Calu3 (cell line): ENCODE measurements around the gene SLC2A1. TPM values are rescaled to one million over a fixed set of nuclear protein-coding genes. Genes with fewer than 3 reads are reported as not detected.

Experiments used
- BruUV-seq: library from RNA; stranded (reverse); fragments of 400-500 nt; replicated peaks from 2 replicates; lab custom pipeline; 2021; lab: Mats Ljungman, UMichigan
- CTCF ChIA-PET: fragments of 300-600 bp; sonication (Branson Sonifier 250); formaldehyde crosslinking; loops from one replicate; lab custom pipeline; 2022; ENCODE audit warnings: antibody characterized with exemption; lab: Charles Lee
- DNase-seq: peaks from one replicate; pipeline ENCODE4 v3.0.0; 2022
- H3K27ac Mint-ChIP-seq: one replicate; pipeline ENCODE4 v1.8.0; 2022; ENCODE audit warnings: mixed read lengths; ENCODE audit not compliant: unreplicated experiment
- H3K27me3 Mint-ChIP-seq: one replicate; pipeline ENCODE4 v1.8.0; 2022; ENCODE audit warnings: mixed read lengths; ENCODE audit not compliant: unreplicated experiment
- H3K36me3 Mint-ChIP-seq: one replicate; pipeline ENCODE4 v1.8.0; 2022; ENCODE audit warnings: mild to moderate bottlenecking, moderate library complexity, mixed read lengths; ENCODE audit not compliant: insufficient read depth, unreplicated experiment
- H3K4me1 Mint-ChIP-seq: one replicate; pipeline ENCODE4 v1.8.0; 2022; ENCODE audit warnings: mild to moderate bottlenecking, low read depth, mixed read lengths; ENCODE audit not compliant: unreplicated experiment
- H3K4me3 Mint-ChIP-seq: one replicate; pipeline ENCODE4 v1.8.0; 2022; ENCODE audit warnings: mild to moderate bottlenecking, low read depth, moderate library complexity, mixed read lengths; ENCODE audit not compliant: unreplicated experiment
- H3K9me3 Mint-ChIP-seq: one replicate; pipeline ENCODE4 v1.8.0; 2022; ENCODE audit warnings: low read depth, mixed read lengths; ENCODE audit not compliant: unreplicated experiment
- intact Hi-C: fragments of 100-400 bp; cut with micrococcal nuclease; formaldehyde crosslinking; loops from one replicate; pipeline ENCODE4 v1.10.0; 2022; ENCODE audit not compliant: unreplicated experiment
- total RNA-seq: library from RNA; stranded (reverse); gene quantifications from 2 replicates; pipeline ENCODE4 v1.2.3, GENCODE V29; 2022
- TF ChIP-seq, protein P1 (sequence below): fragments of 200-600 bp; IDR thresholded peaks from one replicate; pipeline ENCODE4 v1.8.0; 2022; ENCODE audit warnings: antibody characterized with exemption; ENCODE audit not compliant: unreplicated experiment

The SLC2A1 gene
- total RNA-seq, 1 experiment from 2014 or later = 183 TPM

DNA sequence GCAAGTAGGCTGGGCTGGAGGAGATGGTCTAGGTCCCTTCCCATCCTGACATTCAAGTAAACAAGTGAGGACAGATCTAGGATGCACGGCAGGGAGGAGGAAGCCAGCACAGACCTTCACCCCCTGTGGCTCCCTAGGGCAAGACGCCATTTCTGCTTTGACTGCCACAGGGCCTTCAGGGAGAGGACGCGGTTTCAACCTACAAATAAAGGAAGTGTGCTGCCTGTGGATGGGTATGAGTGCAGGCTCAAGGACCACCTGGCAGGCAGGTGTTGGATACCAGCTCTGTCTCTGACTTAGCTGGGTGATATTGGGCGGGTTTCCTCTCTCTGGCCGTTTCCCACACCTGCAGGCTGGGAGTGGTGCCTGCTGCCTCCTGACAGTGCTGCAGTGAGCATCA, 16.2 kb downstream of the SLC2A1 start:
- CTCF ChIA-PET = interaction anchor here (0.6 to 1.5 kb wide), 3 partner anchors 18 to 87 kb away, joined by 4 to 6 read pairs (median 6); no protein-coding TSS in a partner anchor
- Mint-ChIP-seq H3K9me3 (no peaks in the 10 kb centered on the region), H3K36me3 (peaks cover 94% of the 10 kb centered on the region), H3K27ac (peak overlapping the region; percentile 98), H3K27me3 (no peaks in the 10 kb centered on the region), H3K4me3 (peak overlapping the region; percentile 64), H3K4me1 (peaks cover 92% of the 10 kb centered on the region)
- no TSS peak for BruUV-seq
- DNase-seq = no peak
- intact Hi-C loops = loop anchor here (2.0 kb wide), 1 partner anchor 14 kb away; no protein-coding TSS in a partner anchor
- TF ChIP-seq, protein P1, sequence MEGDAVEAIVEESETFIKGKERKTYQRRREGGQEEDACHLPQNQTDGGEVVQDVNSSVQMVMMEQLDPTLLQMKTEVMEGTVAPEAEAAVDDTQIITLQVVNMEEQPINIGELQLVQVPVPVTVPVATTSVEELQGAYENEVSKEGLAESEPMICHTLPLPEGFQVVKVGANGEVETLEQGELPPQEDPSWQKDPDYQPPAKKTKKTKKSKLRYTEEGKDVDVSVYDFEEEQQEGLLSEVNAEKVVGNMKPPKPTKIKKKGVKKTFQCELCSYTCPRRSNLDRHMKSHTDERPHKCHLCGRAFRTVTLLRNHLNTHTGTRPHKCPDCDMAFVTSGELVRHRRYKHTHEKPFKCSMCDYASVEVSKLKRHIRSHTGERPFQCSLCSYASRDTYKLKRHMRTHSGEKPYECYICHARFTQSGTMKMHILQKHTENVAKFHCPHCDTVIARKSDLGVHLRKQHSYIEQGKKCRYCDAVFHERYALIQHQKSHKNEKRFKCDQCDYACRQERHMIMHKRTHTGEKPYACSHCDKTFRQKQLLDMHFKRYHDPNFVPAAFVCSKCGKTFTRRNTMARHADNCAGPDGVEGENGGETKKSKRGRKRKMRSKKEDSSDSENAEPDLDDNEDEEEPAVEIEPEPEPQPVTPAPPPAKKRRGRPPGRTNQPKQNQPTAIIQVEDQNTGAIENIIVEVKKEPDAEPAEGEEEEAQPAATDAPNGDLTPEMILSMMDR = no peak

DNA sequence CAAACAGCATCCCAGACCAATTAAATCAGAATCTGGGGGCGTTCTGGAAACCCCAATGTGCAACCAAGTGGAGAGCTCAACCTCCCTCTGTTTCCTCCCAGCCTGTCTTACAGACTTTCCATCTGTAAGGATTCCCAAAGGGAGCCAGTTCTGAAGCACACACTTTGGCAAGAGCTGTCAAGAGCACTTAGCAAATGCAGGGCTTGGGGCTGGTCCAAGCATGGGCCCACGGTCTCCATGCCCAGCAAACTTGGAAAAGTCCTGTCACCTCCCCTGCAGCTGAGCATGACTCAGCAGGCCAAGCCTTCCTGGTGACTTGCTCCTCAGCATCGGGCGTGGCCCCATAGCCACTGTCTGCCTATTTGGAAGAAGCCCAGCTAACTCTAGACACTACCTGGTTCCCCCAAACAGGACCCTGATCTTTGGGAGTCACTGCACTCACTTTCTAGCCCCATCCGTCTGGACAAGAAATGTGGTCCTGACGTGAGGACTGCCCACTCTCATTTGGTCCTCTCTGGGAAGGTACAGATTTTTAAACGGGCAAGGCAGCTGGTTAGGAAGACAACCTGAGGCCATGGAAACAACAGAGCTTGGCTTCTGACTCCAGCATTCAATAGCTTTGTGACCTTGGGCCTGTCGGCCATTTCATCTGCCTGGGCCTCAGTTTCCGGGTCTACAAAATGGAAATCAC, 16.9 kb downstream of the SLC2A1 start:
- Mint-ChIP-seq H3K9me3 (no peaks in the 10 kb centered on the region), H3K4me1 (peaks cover 92% of the 10 kb centered on the region), H3K27me3 (no peaks in the 10 kb centered on the region), H3K27ac (peak overlapping the region; percentile 98), H3K4me3 (peak overlapping the region; percentile 64), H3K36me3 (peaks cover 94% of the 10 kb centered on the region)
- TF ChIP-seq, protein P1 = no peak
- BruUV-seq = no TSS peak
- intact Hi-C loops = loop anchor here (2.0 kb wide), 1 partner anchor 15 kb away; no protein-coding TSS in a partner anchor
- DNase-seq = peak; percentile 81
- CTCF ChIA-PET = interaction anchor here (0.6 to 1.5 kb wide), 6 partner anchors 10 to 1808 kb away, joined by 3 to 6 read pairs (median 4); no protein-coding TSS in a partner anchor

GRCh38 chr1:42940851-42941639, 17.6 kb downstream of the SLC2A1 start:
- peaks cover 92% of the 10 kb centered on the region for H3K36me3 Mint-ChIP-seq
- H3K4me3 Mint-ChIP-seq = peak overlapping the region; percentile 64
- H3K9me3 Mint-ChIP-seq = no peaks in the 10 kb centered on the region
- intact Hi-C loops = no loop called here
- CTCF ChIA-PET = interaction anchor here (0.6 to 1.5 kb wide), 5 partner anchors 9 to 1809 kb away, joined by 3 to 6 read pairs (median 3); no protein-coding TSS in a partner anchor
- H3K27me3 Mint-ChIP-seq = no peaks in the 10 kb centered on the region
- peak; percentile 92 for DNase-seq
- H3K4me1 Mint-ChIP-seq = peaks cover 92% of the 10 kb centered on the region
- TF ChIP-seq, protein P1 = no peak
- H3K27ac Mint-ChIP-seq = peak overlapping the region; percentile 98
- no TSS peak for BruUV-seq
